Esophagus muscularis mucosa (tissue), 3 donors: ENCODE results near the gene ERI3.

Experiments
- CTCF ChIP-seq, 3 experiments: fragments of 200-600 bp in 2 of 3; fragments of 450-650 bp in 1 of 3; sonication (generic) in 2 of 3; IDR thresholded peaks; one replicate each; pipeline ENCODE4 v1.5.1; 2017 to 2019; ENCODE audit warnings: antibody characterized with exemption in 3 of 3, mild to moderate bottlenecking in 2 of 3, moderate library complexity in 1 of 3
- POLR2A ChIP-seq: fragments of 450-650 bp; IDR thresholded peaks from one replicate; pipeline ENCODE4 v1.6.1; 2017; ENCODE audit warnings: antibody characterized with exemption, moderate library complexity, mild to moderate bottlenecking, low read depth

- TF ChIP-seq CTCF (IDR thresholded peaks at IDR 0.05) (no peak), POLR2A (no peak)
Observed at GRCh38 chr1:44297695-44298400, 57.2 kb downstream of the ERI3 start.
